Measurements from ENCODE around the gene FKBP1A.

FKBP1A gene

DNA sequence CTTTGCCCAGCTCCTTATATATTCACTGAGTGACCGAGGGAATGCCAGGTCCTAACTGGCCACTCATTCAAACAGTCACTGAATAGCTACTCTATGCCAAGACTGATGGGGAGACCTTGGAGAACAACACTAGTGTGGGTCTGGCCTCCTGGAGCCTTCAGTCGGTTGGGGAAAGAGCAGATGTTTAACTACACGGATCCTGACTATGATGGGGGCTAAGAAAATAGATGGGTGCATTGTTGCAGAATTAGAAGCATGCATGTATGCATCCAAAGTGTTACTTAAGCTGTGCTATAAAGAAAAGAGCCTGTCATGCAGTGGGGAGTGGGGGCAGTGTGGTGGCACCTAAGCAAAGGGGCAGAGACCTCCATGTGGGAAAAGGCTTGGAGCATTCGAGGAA, 6.5 kb downstream of the FKBP1A start:
- Mint-ChIP-seq H3K4me1 (ENCODE audit: low read depth) (peaks cover 63% of the 10 kb centered on the region), H3K9me3 (no peaks in the 10 kb centered on the region), H3K27ac (no peak overlapping the region), H3K36me3 (ENCODE audit: low read depth) (peaks cover 25% of the 10 kb centered on the region), H3K4me3 (no peak overlapping the region), H3K27me3 (ENCODE audit: low read depth) (no peaks in the 10 kb centered on the region)

DNA sequence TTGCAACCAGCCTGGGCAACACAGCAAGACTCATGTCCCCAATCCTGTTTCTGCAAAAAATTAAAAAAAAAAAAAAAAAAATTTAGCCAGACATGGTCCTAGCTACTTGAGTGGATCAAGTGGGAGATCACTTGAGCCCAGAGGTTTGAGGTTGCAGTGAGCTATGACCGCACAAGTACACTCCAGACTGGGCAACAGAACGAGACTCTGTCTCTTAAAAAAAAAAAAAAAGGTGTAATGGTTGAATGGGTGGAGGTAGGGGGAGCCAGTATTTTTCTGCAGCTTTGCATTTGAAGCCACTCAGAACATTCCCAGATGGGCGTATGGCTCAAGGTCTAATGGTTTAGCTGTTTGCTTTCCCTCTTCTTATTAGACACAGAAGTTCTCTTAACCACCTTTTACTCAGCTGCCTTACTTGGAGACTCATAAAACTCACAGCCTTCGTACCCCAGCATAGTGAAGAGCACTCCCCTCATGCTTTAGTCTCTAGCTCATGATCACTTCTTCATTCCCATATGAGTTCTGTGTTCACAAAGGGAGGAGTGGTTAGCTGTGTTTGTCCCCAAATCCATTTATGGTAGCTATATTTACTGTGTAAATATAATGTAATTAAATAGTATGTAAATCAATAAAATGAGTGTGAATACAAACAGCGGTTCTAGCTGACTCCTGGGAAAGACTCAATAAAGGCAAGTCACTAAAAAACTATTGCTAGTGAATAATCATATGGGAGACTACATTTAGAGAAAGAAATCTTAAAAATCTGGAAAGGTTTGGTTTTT, 9.0 kb downstream of the FKBP1A start:
- H3K36me3 Mint-ChIP-seq (ENCODE audit: low read depth): peaks cover 17% of the 10 kb centered on the region
- no peaks in the 10 kb centered on the region for H3K27me3 Mint-ChIP-seq (ENCODE audit: low read depth)
- no peak overlapping the region for H3K4me3 Mint-ChIP-seq
- no peaks in the 10 kb centered on the region for H3K9me3 Mint-ChIP-seq
- H3K4me1 Mint-ChIP-seq (ENCODE audit: low read depth): peaks cover 64% of the 10 kb centered on the region
- H3K27ac Mint-ChIP-seq: no peak overlapping the region

DNA sequence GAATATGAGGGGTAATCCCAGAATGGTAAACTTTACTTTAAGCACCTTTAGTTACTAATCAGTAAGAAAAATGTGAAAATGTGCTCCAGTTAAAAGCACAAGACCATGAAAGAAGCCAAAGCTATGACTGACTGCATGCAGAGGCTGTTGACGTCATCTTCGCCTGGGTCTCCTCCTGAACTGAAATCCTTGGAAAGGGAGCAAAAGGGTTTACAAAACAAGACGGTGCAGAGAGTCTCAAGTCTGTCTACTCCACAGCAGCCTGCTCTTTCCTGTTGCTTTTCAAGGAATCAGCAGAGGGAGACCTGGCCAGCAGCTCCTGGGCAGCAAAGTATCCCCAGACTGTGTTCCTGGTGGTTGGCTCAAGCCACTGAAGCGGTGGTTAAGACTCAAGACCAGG, 10.2 kb downstream of the FKBP1A start:
- Mint-ChIP-seq H3K27me3 (ENCODE audit: low read depth) (no peaks in the 10 kb centered on the region), H3K4me3 (no peak overlapping the region), H3K4me1 (ENCODE audit: low read depth) (peaks cover 64% of the 10 kb centered on the region), H3K36me3 (ENCODE audit: low read depth) (peaks cover 14% of the 10 kb centered on the region), H3K9me3 (no peaks in the 10 kb centered on the region), H3K27ac (no peak overlapping the region)

DNA sequence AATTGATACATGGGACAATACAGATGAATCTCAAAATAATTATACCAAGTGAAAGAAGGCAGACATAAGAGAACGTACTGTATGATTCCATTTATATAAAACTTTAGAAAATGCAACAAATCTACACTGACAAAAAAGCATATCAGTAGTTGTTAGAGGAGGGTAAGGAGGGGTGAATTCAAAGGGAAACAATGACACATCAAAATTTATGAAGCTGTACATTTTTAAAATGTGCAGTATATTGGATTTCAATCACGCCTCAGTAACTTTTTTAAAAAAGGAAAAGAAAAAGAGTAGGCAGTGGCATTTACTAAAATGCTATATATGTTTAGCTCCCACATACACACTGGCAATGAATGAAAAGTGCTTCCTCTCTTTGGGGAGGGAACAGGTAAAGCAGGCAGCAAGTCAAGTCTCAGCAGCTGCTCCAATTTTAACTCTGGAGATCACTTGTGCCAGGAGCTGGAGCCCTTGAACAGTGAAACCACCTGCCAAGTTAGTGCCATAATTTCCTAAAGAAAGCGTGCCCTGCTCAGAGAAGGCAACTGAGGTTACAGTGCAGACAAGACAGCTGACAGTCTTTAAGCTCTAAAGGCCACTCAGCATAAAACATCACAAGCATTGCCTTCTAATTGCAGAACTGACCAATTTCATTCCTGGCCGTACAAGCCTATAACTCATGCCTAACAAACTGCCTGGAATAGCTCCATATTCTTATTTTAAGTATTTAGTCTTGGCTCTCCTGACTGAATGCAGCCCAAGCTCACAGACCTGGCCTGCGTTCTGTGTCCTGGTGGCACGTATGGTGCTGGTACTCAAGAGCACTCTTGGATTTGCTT, 10.9 kb downstream of the FKBP1A start:
- H3K36me3 Mint-ChIP-seq (ENCODE audit: low read depth): peaks cover 17% of the 10 kb centered on the region
- H3K9me3 Mint-ChIP-seq: no peaks in the 10 kb centered on the region
- H3K4me3 Mint-ChIP-seq: no peak overlapping the region
- peaks cover 71% of the 10 kb centered on the region for H3K4me1 Mint-ChIP-seq (ENCODE audit: low read depth)
- no peak overlapping the region for H3K27ac Mint-ChIP-seq
- no peaks in the 10 kb centered on the region for H3K27me3 Mint-ChIP-seq (ENCODE audit: low read depth)

DNA sequence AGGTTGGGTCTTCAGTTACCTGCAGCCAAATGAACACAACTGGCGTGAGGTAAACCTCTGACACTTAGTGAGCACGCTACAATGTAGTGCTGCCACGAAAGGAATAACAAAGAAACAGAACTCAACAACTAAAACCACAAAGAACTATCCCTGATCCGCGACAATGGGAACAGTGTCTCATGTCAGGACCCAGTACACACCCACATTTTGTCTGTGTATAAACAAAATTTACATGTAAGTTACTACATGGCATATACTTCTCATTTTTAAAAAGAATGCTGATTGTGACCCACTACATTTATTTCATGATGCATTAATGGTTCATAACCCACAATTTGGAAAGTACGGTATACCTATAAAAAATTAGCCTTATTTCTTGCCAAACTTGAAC, 14.1 kb downstream of the FKBP1A start:
- H3K4me3 Mint-ChIP-seq: peak overlapping the region; percentile 44
- H3K36me3 Mint-ChIP-seq (ENCODE audit: low read depth): peaks cover 16% of the 10 kb centered on the region
- no peaks in the 10 kb centered on the region for H3K27me3 Mint-ChIP-seq (ENCODE audit: low read depth)
- no peaks in the 10 kb centered on the region for H3K9me3 Mint-ChIP-seq
- no peak overlapping the region for H3K27ac Mint-ChIP-seq
- H3K4me1 Mint-ChIP-seq (ENCODE audit: low read depth): peaks cover 76% of the 10 kb centered on the region

DNA sequence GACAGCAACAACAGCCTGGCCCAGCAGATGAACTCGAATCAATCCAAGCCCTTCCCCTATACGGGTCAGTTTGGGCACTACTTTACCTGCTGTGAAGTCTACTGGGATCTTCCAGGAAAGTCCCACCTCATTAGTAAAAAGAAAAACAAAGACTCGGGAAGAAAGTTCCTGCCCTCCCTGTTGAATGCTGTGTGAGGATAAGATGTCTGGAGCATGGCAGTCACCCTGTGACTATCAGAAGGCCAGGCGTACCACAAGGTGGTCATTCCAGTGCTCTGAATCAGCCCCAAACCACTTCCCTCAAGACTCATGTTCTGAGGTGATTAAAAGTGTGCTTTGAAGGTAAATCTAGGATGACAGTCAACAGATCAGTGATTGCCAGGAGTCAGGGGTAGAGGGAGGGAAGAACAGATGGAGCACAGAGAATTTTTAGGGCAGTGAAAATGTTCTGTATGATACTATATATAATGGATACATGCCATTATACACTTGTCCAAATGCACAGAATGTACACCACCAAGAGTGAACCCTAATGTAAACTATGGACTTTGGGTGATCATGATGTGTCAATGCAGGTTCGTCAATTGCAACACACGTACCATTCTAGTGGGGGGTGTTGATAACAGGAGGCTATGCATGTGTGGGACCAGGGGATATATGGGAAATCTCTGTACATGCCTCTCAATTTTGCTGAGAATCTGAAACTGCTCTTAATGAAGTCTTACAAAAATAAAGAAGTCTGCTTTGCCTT, 14.7 kb downstream of the FKBP1A start:
- Mint-ChIP-seq H3K36me3 (ENCODE audit: low read depth) (peaks cover 21% of the 10 kb centered on the region), H3K4me3 (no peak overlapping the region), H3K9me3 (no peaks in the 10 kb centered on the region), H3K27me3 (ENCODE audit: low read depth) (no peaks in the 10 kb centered on the region), H3K27ac (peak overlapping the region; percentile 78), H3K4me1 (ENCODE audit: low read depth) (peaks cover 80% of the 10 kb centered on the region)

DNA sequence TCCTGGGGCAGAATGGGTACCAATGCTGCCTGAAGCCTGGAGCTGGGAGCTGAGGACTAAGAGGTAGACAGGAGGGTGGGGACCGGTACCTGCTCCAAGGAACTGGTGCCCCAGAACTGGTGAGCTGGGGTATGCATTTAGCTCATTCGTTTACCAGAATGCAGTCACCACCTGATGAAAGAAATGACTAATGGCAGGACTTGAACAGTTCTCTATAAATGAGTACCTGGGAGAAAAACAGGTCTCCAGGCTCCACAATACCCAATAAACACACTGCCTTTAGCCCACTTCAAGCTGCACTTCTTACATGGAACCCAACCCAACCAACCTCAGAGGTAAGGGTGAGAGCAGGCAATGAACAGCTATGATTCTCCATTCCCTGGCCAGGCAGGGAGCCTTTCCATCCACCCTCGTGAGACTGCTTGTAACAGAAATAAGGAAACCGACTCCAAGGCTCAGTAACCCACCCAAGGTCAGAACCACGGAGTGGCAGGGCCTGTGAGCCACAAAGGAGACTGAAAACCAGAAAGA, 15.4 kb downstream of the FKBP1A start:
- peaks cover 27% of the 10 kb centered on the region for H3K36me3 Mint-ChIP-seq (ENCODE audit: low read depth)
- H3K4me3 Mint-ChIP-seq: peak overlapping the region; percentile 54
- H3K27me3 Mint-ChIP-seq (ENCODE audit: low read depth): no peaks in the 10 kb centered on the region
- H3K4me1 Mint-ChIP-seq (ENCODE audit: low read depth): peaks cover 82% of the 10 kb centered on the region
- H3K27ac Mint-ChIP-seq: peak overlapping the region; percentile 78
- H3K9me3 Mint-ChIP-seq: no peaks in the 10 kb centered on the region

DNA sequence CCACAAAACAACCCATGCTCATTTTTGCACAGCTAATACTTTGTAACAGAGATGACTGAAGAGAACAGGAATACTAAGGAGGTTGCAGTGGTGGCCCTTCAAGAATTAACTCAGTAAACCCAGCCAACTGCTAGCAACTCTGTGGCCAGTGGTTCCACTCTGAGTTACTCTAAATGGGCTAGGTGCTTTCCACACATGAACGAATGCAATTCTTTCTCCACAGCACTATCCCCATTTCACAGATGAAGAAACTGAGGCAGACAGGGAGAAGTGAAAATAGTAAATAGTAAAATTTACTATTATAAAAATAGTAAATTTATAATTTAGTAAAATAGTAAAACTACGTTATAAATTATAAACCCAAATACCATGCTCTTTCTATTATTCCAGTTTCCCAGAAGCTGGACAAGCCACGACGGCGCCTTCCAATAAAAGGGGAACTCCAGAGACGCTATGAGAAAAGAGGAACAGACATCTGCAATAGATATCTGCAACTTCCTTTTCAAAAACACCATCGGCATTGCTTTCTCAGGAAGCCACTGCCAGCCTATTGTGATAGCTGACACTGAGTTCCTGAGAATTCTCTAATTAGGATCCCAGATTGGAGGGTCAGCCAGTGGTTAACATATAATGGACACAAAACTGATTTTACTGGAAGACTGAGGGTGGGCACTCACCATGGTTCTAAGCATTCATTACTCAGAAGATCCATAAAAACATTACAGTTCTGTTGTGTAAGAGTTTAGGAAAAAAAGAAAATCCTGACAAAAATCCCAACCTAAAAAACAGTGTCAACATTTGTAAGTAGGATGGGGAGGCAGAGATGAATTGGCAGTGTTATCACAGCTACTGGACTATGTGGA, 16.2 kb downstream of the FKBP1A start:
- peaks cover 33% of the 10 kb centered on the region for H3K36me3 Mint-ChIP-seq (ENCODE audit: low read depth)
- H3K9me3 Mint-ChIP-seq: no peaks in the 10 kb centered on the region
- H3K27me3 Mint-ChIP-seq (ENCODE audit: low read depth): no peaks in the 10 kb centered on the region

DNA sequence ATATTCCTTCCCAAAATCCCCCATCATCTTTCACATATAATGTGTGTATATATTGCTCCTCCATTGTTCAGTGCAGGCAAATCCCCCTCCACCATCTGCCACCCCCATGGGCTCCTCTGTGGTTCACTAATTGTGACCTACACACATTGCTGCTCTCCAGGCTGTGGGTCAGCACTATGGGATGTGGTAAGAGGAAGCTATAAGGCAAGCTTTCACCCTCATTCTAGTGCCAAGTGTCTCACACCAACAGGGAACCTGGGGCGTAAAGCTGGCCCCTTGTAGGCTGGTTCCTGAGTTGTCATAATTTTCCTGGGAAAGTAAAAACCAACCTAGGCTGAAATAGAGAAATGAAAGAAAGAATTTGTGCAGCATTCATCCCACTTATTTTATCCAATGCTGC, 16.8 kb downstream of the FKBP1A start:
- peak overlapping the region; percentile 50 for H3K27ac Mint-ChIP-seq
- peaks cover 83% of the 10 kb centered on the region for H3K4me1 Mint-ChIP-seq (ENCODE audit: low read depth)
- H3K4me3 Mint-ChIP-seq: peak overlapping the region; percentile 10
- peaks cover 40% of the 10 kb centered on the region for H3K36me3 Mint-ChIP-seq (ENCODE audit: low read depth)
- no peaks in the 10 kb centered on the region for H3K9me3 Mint-ChIP-seq
- no peaks in the 10 kb centered on the region for H3K27me3 Mint-ChIP-seq (ENCODE audit: low read depth)

More for the DNA sequence above, 16.2 kb downstream of the FKBP1A start:
- H3K4me1 Mint-ChIP-seq (ENCODE audit: low read depth): peaks cover 82% of the 10 kb centered on the region
- H3K4me3 Mint-ChIP-seq: peak overlapping the region; percentile 54
- H3K27ac Mint-ChIP-seq: peak overlapping the region; percentile 78

DNA sequence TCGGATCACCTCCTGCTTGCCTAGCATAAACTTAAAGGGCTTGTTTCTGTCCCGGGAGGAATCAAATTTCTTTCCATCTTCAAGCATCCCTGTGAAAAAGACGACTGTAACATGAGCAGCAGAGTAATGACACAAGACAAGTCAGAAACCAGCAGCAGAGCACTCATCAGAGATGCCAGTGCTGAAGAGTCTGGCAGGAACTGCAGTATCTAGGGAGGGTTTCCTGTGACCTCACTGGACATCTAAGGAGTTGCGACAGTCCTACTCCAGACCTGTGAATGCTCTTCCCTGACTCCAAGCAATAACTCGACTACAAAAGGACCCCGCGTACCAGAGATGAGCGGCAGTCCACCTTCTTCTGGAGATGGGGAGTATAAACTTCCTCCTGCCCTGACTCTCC, 17.3 kb downstream of the FKBP1A start:
- Mint-ChIP-seq H3K36me3 (ENCODE audit: low read depth) (peaks cover 41% of the 10 kb centered on the region), H3K27me3 (ENCODE audit: low read depth) (no peaks in the 10 kb centered on the region), H3K4me3 (no peak overlapping the region), H3K9me3 (no peaks in the 10 kb centered on the region), H3K4me1 (ENCODE audit: low read depth) (peaks cover 79% of the 10 kb centered on the region), H3K27ac (peak overlapping the region; percentile 50)

DNA sequence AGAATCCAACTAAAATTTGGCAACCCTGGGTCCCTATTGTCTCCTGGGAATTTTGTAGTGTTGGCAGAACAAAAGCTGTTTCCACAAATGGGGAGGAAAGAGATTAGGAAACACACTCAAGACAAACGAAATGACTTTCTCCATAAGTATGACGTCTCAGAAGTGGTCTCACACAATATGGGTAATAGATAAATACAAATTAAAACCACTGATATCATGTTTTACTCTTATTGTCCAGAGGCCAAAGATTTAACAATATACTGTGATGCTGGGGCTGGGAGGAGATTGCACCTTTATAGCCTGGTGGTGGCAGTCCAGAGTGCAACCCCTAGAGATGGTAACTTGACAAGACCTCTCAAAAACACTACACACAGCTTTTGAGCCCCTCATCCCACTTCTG, 18.6 kb downstream of the FKBP1A start:
- Mint-ChIP-seq H3K4me1 (ENCODE audit: low read depth) (peaks cover 69% of the 10 kb centered on the region), H3K36me3 (ENCODE audit: low read depth) (peaks cover 44% of the 10 kb centered on the region), H3K27me3 (ENCODE audit: low read depth) (no peaks in the 10 kb centered on the region), H3K27ac (no peak overlapping the region), H3K9me3 (no peaks in the 10 kb centered on the region), H3K4me3 (no peak overlapping the region)

DNA sequence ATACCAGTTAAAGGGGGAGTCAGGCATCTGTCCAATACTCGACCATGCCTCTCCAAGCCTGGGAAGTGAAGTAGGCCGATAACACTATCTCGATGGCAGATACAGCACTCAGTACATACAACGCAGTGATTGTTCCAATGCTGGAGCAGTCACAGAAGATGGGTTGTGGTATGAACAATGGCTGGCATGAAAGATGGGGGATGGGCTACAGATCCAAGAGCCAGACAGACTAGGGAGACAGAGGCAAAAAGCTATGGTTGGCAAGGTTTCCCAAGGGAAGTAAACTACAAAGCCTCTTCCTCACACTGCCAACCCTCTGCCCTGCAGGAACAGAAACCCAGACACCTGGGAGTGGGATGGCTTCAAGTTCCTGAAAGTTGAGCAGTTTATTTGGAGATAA, 19.2 kb downstream of the FKBP1A start:
- no peak overlapping the region for H3K27ac Mint-ChIP-seq

DNA sequence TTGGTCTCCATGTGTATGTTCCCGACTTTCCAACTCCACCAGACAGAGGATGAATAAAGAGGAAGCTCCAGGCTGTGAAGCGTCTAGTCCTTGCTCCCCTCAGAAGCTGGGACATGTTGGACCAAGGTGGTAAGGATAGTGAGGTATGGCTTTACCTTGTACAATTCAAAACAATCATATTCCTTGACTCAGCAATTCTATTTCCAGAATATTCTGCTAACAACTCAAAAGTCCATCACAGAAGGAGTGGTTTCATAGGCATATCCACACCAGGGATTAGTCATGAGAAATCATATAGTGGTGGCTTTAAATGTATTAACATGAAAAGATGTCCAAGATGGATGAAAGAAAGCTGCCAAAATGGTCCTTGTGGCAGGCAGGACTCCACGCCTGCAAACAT, 19.8 kb downstream of the FKBP1A start:
- H3K4me3 Mint-ChIP-seq: no peak overlapping the region
- no peaks in the 10 kb centered on the region for H3K27me3 Mint-ChIP-seq (ENCODE audit: low read depth)
- no peaks in the 10 kb centered on the region for H3K9me3 Mint-ChIP-seq
- peaks cover 53% of the 10 kb centered on the region for H3K36me3 Mint-ChIP-seq (ENCODE audit: low read depth)
- H3K27ac Mint-ChIP-seq: no peak overlapping the region
- H3K4me1 Mint-ChIP-seq (ENCODE audit: low read depth): peaks cover 60% of the 10 kb centered on the region

More for the DNA sequence above, 19.2 kb downstream of the FKBP1A start:
- H3K4me3 Mint-ChIP-seq: no peak overlapping the region
- no peaks in the 10 kb centered on the region for H3K27me3 Mint-ChIP-seq (ENCODE audit: low read depth)
- no peaks in the 10 kb centered on the region for H3K9me3 Mint-ChIP-seq
- H3K4me1 Mint-ChIP-seq (ENCODE audit: low read depth): peaks cover 65% of the 10 kb centered on the region
- peaks cover 47% of the 10 kb centered on the region for H3K36me3 Mint-ChIP-seq (ENCODE audit: low read depth)
